ENCODE results near the gene PGAM2.
"Not testable (repeated sequence)": the region's sequence is repeated elsewhere in the genome, so short reads cannot be mapped to it uniquely, and the experiment has no call there.

PGAM2 gene

DNA sequence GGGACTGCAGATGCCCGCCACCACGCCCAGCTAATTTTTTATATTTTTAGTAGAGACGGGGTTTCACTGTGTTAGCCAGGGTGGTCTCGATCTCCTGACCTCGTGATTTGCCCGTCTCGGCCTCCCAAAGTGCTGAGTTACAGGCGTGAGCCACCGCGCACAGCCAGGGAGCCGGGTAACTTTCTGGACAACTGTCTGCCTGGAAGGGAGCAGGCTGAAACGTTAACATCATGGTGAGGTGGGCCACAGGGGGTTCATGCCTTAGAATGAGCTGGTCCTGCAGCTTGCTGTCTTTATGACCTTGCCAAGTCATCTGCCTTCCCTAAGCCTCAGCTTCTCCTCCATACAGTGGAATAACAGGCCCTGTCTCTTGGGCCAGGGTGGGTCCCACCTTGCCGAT, 34.0 kb downstream of the PGAM2 start:
- not testable (repeated sequence) for H3K4me3 ChIP-seq (ENCODE audit: low read depth, low read length); DNase-seq (ENCODE audit: low read depth)

- not testable (repeated sequence) for DNase-seq (ENCODE audit: low read depth); H3K4me3 ChIP-seq (ENCODE audit: low read depth, low read length)
Measured at GRCh38 chr7:44030029-44030428, 35.3 kb downstream of the PGAM2 start.

DNA sequence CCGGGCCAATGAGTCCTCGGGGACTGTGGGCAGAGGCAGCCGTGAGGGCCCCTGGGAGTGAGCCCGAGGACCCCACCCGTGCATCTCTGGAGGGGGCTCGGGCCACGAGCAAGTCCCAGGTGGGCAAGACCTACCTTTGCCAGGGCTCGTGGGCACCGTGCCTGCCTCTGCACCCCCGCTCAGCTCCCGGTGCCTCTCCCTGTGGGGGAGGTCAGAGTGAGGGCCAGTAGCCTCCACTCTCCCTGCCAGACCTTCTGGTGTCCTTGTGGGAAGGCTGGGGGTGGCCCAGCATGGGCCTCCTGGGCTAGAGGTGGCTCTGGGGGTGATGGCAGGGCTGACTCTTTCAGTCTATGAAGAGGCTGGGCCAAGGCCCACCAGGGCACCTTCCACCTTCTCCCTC, 35.9 kb downstream of the PGAM2 start:
- H3K4me3 ChIP-seq (ENCODE audit: low read depth, low read length); DNase-seq (ENCODE audit: low read depth): not testable (repeated sequence)

- not testable (repeated sequence) for H3K4me3 ChIP-seq (ENCODE audit: low read depth, low read length); DNase-seq (ENCODE audit: low read depth)
Measured at GRCh38 chr7:44022796-44023467, 42.4 kb downstream of the PGAM2 start.

DNA sequence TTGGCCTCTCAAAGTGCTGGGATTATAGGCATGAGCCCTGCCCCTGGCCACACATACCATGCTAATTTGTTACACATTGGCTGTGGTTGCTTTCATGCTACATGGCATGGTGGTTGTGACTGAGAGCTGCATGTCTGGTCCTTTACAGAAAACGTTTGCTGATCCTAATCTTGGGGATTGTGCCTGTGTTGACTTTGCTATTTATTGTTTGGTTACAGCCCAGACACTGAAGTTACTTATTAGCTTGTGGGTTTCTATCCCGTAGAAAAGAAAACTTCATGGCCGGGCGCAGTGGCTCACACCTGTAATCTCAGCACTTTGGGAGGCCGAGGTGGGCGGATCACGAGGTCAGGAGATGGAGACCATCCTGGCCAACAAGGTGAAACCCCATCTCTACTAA, 43.3 kb downstream of the PGAM2 start:
- H3K4me3 ChIP-seq (ENCODE audit: low read depth, low read length); DNase-seq (ENCODE audit: low read depth): not testable (repeated sequence)

DNA sequence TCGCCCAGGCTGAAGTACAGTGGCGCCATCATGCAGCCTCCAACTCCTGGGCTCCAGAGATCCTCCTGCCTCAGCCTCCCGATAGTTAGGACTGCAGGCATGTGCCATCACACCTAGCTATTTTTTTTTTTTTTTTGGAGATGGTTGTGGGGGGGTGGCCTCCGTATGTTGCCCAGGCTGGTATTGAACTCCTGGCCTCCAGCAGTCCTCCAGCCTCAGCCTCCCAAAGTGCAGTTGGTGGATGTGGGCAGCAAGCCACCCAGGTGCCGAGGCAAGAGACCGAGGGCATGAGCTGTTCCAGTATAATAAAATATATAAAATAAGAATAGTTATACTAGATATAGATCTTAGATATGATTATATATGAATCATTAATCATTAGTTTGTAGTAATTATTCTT, 45.5 kb downstream of the PGAM2 start:
- not testable (repeated sequence) for H3K4me3 ChIP-seq (ENCODE audit: low read depth, low read length); DNase-seq (ENCODE audit: low read depth)

- TF ChIP-seq, protein P1, sequence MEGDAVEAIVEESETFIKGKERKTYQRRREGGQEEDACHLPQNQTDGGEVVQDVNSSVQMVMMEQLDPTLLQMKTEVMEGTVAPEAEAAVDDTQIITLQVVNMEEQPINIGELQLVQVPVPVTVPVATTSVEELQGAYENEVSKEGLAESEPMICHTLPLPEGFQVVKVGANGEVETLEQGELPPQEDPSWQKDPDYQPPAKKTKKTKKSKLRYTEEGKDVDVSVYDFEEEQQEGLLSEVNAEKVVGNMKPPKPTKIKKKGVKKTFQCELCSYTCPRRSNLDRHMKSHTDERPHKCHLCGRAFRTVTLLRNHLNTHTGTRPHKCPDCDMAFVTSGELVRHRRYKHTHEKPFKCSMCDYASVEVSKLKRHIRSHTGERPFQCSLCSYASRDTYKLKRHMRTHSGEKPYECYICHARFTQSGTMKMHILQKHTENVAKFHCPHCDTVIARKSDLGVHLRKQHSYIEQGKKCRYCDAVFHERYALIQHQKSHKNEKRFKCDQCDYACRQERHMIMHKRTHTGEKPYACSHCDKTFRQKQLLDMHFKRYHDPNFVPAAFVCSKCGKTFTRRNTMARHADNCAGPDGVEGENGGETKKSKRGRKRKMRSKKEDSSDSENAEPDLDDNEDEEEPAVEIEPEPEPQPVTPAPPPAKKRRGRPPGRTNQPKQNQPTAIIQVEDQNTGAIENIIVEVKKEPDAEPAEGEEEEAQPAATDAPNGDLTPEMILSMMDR (conservative IDR thresholded peaks at IDR 0.05; ENCODE audit: low read depth, low read length): peak; percentile 55
- peak overlapping the region; percentile 70 for H3K4me3 ChIP-seq (ENCODE audit: low read depth, low read length)
- peak; percentile 98 for DNase-seq (ENCODE audit: low read depth)
Measured at GRCh38 chr7:44018857-44019807, 46.2 kb downstream of the PGAM2 start.

GRCh38 chr7:44015090-44015489, 50.3 kb downstream of the PGAM2 start:
- not testable (repeated sequence) for H3K4me3 ChIP-seq (ENCODE audit: low read depth, low read length); DNase-seq (ENCODE audit: low read depth)

Data from choroid plexus epithelial cell (primary cell).